Left lung (tissue), 10 donors: ENCODE measurements around the gene PHACTR4. TPM values are rescaled to one million over a fixed set of nuclear protein-coding genes. Genes with fewer than 3 reads are reported as not detected.
A peak's percentile ranks its signal among the peaks of the same experiment; 100 is the strongest.

ENCODE experiments used
- ATAC-seq: fragments of 200-7000 bp; cut with Tn5 transposase; one replicate; pipeline ENCODE4 v1.9.1; 2020; ENCODE audit warnings: moderate library complexity
- DNase-seq, 4 donors: peaks; one replicate each; pipeline ENCODE4 v3.0.0-alpha.2; 2013 to 2020
- H3K27ac ChIP-seq, 2 donors: fragments of 200-600 bp; sonication (generic) in 1 of 2; one replicate each; pipeline versions ENCODE4 v1.5.0 to v1.8.0; 2020 to 2021
- H3K27me3 ChIP-seq, 2 donors: fragments of 200-600 bp; sonication (generic) in 1 of 2; one replicate each; pipeline versions ENCODE4 v1.5.0 to v1.8.0; 2020 to 2021
- H3K36me3 ChIP-seq, 2 donors: fragments of 200-600 bp; sonication (generic) in 1 of 2; one replicate each; pipeline versions ENCODE4 v1.5.0 to v1.8.0; 2020 to 2021
- H3K4me1 ChIP-seq, 2 donors: fragments of 200-600 bp; one replicate each; pipeline ENCODE4 v1.8.0; 2021
- H3K4me3 ChIP-seq, 2 donors: fragments of 200-600 bp; sonication (generic) in 1 of 2; one replicate each; pipeline versions ENCODE4 v1.5.0 to v1.8.0; 2020 to 2021; ENCODE audit warnings: mild to moderate bottlenecking in 1 of 2
- H3K9me3 ChIP-seq, 2 donors: fragments of 200-600 bp; sonication (generic) in 1 of 2; one replicate each; pipeline versions ENCODE4 v1.5.0 to v1.8.0; 2020 to 2021
- intact Hi-C, 2 donors: fragments of 100-400 bp; cut with DNase I; formaldehyde crosslinking; loops; one replicate each; pipeline versions ENCODE4 v1.11.2 to v1.14.2; 2022
- polyA plus RNA-seq, 6 donors: library from polyadenylated mRNA; unstranded; fragments of 120-200 nt; gene quantifications; one replicate each; pipeline ENCODE4 v1.2.1, GENCODE V29; 2013; ENCODE audit not compliant: insufficient read length in 6 of 6
- total RNA-seq, 2 donors: library from RNA; stranded (reverse); fragmentation: NEBNext Ultra II Directional; extraction: Animal tissue kit (Norgen Biotek cat#: 25700); gene quantifications; one replicate each; pipeline ENCODE4 v1.2.1, GENCODE V29; 2021
- TF ChIP-seq, protein P1 (sequence below), 2 donors: fragments of 200-600 bp; sonication (generic) in 1 of 2; IDR thresholded peaks; one replicate each; pipeline versions ENCODE4 v1.5.0 to v1.8.0; 2021; ENCODE audit warnings: antibody characterized with exemption in 2 of 2
- donor health status: DM: no; HTN: yes; CAD: no.
- donor health status: DM: no; HTN: no; CAD: no.

Gene PHACTR4
- total and polyA plus RNA-seq, 8 donors: 39.7 to 73.8 (median 65.6) TPM

DNA sequence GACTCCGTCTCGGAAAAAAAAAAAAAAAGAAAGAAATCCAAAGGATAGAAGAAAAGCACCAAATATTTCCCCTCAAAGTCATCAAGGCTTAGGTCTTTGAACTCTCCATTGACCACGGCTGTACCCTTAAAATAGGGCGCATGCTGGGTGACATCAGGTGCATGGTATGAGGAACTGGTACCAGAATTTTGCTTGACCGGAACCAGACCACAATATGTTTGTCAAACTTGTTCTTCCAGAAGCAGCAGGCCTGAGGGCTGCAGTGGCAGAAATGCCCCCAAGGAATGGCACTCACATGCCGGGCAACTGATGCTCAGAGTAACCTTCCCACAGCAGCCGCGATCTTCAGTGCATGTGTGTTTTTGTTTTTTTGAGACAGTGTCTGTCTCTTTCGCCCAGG lies 157.3 kb downstream of the PHACTR4 start:
- no peaks in the 10 kb centered on the region for H3K4me1 ChIP-seq
- H3K27ac ChIP-seq: peak overlapping the region; percentile 20 to 26
- no peaks in the 10 kb centered on the region for H3K9me3 ChIP-seq
- DNase-seq (peak in 1 of 4 donors; percentile 44), ATAC-seq (peak; percentile 81)
- peaks cover 0 to 27% of the 10 kb centered on the region in 2 donors for H3K36me3 ChIP-seq
- intact Hi-C loops: no loop called here
- no peaks in the 10 kb centered on the region for H3K27me3 ChIP-seq
- TF ChIP-seq, protein P1, sequence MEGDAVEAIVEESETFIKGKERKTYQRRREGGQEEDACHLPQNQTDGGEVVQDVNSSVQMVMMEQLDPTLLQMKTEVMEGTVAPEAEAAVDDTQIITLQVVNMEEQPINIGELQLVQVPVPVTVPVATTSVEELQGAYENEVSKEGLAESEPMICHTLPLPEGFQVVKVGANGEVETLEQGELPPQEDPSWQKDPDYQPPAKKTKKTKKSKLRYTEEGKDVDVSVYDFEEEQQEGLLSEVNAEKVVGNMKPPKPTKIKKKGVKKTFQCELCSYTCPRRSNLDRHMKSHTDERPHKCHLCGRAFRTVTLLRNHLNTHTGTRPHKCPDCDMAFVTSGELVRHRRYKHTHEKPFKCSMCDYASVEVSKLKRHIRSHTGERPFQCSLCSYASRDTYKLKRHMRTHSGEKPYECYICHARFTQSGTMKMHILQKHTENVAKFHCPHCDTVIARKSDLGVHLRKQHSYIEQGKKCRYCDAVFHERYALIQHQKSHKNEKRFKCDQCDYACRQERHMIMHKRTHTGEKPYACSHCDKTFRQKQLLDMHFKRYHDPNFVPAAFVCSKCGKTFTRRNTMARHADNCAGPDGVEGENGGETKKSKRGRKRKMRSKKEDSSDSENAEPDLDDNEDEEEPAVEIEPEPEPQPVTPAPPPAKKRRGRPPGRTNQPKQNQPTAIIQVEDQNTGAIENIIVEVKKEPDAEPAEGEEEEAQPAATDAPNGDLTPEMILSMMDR (IDR thresholded peaks at IDR 0.05): no peak
- no peak overlapping the region for H3K4me3 ChIP-seq

- Histone ChIP-seq H3K27ac (no peak overlapping the region), H3K4me1 (no peaks in the 10 kb centered on the region), H3K27me3 (no peaks in the 10 kb centered on the region), H3K9me3 (no peaks in the 10 kb centered on the region), H3K36me3 (peaks cover 0 to 46% of the 10 kb centered on the region in 2 donors), H3K4me3 (no peak overlapping the region)
- intact Hi-C loops: no loop called here
- TF ChIP-seq, protein P1 (IDR thresholded peaks at IDR 0.05): no peak
- no peak for DNase-seq
- ATAC-seq: no peak
These were observed 160.9 kb downstream of the PHACTR4 start for GRCh38 chr1:28530456-28530855.

DNA sequence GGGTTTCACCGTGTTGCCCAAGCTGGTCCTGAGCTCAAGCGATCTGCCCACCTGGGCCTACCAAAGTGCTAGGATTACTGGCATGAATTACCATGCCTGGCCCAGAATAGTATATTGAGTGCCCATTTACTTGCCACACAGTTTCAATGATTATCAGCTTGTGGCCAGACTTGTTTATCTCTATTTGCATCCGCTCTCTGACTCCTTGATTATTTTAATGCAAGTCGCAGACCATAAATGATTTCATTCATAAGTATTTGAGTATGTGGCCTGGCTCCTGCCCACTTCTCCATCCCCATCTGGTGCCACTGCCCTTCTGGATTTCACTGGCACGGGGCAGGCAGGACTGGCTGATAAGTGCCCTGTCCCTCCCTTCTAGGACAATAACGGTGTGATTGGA lies 165.1 kb downstream of the PHACTR4 start:
- TF ChIP-seq, protein P1 (IDR thresholded peaks at IDR 0.05): no peak
- Histone ChIP-seq H3K36me3 (peaks cover 0 to 79% of the 10 kb centered on the region in 2 donors), H3K27me3 (no peaks in the 10 kb centered on the region), H3K9me3 (no peaks in the 10 kb centered on the region), H3K4me1 (no peaks in the 10 kb centered on the region), H3K27ac (no peak overlapping the region), H3K4me3 (no peak overlapping the region)
- DNase-seq (no peak), ATAC-seq (no peak)
- intact Hi-C loops: no loop called here

GRCh38 chr1:28535180-28535579 lies 165.6 kb downstream of the PHACTR4 start:
- intact Hi-C loops: no loop called here
- TF ChIP-seq, protein P1 (IDR thresholded peaks at IDR 0.05): no peak
- H3K4me1 ChIP-seq: no peaks in the 10 kb centered on the region
- ATAC-seq (no peak), DNase-seq (no peak)
- H3K27me3 ChIP-seq: no peaks in the 10 kb centered on the region
- H3K36me3 ChIP-seq: peaks cover 0 to 77% of the 10 kb centered on the region in 2 donors
- no peak overlapping the region for H3K27ac ChIP-seq
- H3K9me3 ChIP-seq: no peaks in the 10 kb centered on the region
- no peak overlapping the region for H3K4me3 ChIP-seq

- TF ChIP-seq, protein P1 (IDR thresholded peaks at IDR 0.05): no peak
- Histone ChIP-seq H3K36me3 (peaks cover 0 to 52% of the 10 kb centered on the region in 2 donors), H3K4me1 (no peaks in the 10 kb centered on the region), H3K9me3 (no peaks in the 10 kb centered on the region), H3K4me3 (no peak overlapping the region), H3K27ac (no peak overlapping the region), H3K27me3 (no peaks in the 10 kb centered on the region)
- intact Hi-C loops: no loop called here
- ATAC-seq: no peak
- DNase-seq: no peak
These were observed 168.1 kb downstream of the PHACTR4 start for GRCh38 chr1:28537457-28538199.
